HL-60/S4 (cell line): ENCODE measurements around the gene S100A10.

Experiments
- in situ Hi-C: fragments of 300-500 bp; cut with MboI; formaldehyde crosslinking; loops from 2 replicates; pipeline ENCODE4 v1.14.3; 2022; ENCODE audit warnings: low sequenced_read_pairs

Gene S100A10

GRCh38 chr1:151993734-151994496, at the start of gene S100A10:
Gene S100A10 (minus strand): TSS chr1:151993859. CDS start chr1:151986230, 7,629 bp downstream.
- in situ Hi-C loops, result loop anchor here (10.0 kb wide), 1 partner anchor 59 kb away; no protein-coding TSS in a partner anchor

GRCh38 chr1:152042030-152042429, 48.4 kb upstream of the S100A10 start:
- in situ Hi-C loops, result no loop called here

- in situ Hi-C loops, result no loop called here
These were observed 46.2 kb upstream of the S100A10 start for GRCh38 chr1:152039886-152040285.

GRCh38 chr1:152039461-152039860, 45.8 kb upstream of the S100A10 start:
- in situ Hi-C loops, result no loop called here

- in situ Hi-C loops, result no loop called here
These were observed 45.2 kb upstream of the S100A10 start for GRCh38 chr1:152038871-152039270.

GRCh38 chr1:152036267-152037216, 42.9 kb upstream of the S100A10 start, which contains the start of gene S100A11:
Gene S100A11 (minus strand): TSS chr1:152037004. CDS start chr1:152036915, 89 bp downstream.
- in situ Hi-C loops, result no loop called here

- in situ Hi-C loops, result no loop called here
These were observed 42.0 kb upstream of the S100A10 start for GRCh38 chr1:152035539-152036266.

- in situ Hi-C loops, result no loop called here
These were observed 41.2 kb upstream of the S100A10 start for GRCh38 chr1:152034654-152035538.

- in situ Hi-C loops, result no loop called here
These were observed 40.6 kb upstream of the S100A10 start for GRCh38 chr1:152034324-152034653.

GRCh38 chr1:152029929-152030211, 36.2 kb upstream of the S100A10 start:
- in situ Hi-C loops, result no loop called here

- in situ Hi-C loops, result no loop called here
These were observed 35.7 kb upstream of the S100A10 start for GRCh38 chr1:152029144-152029928.

- in situ Hi-C loops, result no loop called here
These were observed 33.2 kb upstream of the S100A10 start for GRCh38 chr1:152026895-152027294.

GRCh38 chr1:152024223-152024622, 30.6 kb upstream of the S100A10 start:
- in situ Hi-C loops, result no loop called here

- in situ Hi-C loops, result no loop called here
These were observed 29.6 kb upstream of the S100A10 start for GRCh38 chr1:152023221-152023620.

- in situ Hi-C loops, result no loop called here
These were observed 28.8 kb upstream of the S100A10 start for GRCh38 chr1:152022474-152022873.

GRCh38 chr1:152021569-152021968, 27.9 kb upstream of the S100A10 start:
- in situ Hi-C loops, result no loop called here

GRCh38 chr1:152020849-152021248, 27.2 kb upstream of the S100A10 start:
- in situ Hi-C loops, result no loop called here

- in situ Hi-C loops, result no loop called here
These were observed 24.9 kb upstream of the S100A10 start for GRCh38 chr1:152018537-152018936.

- in situ Hi-C loops, result no loop called here
These were observed 22.1 kb upstream of the S100A10 start for GRCh38 chr1:152015766-152016165.

- in situ Hi-C loops, result no loop called here
These were observed 21.3 kb upstream of the S100A10 start for GRCh38 chr1:152014943-152015342.
